Stomach (tissue), 9 donors: ENCODE measurements around the gene C18orf63. TPM values are rescaled to one million over a fixed set of nuclear protein-coding genes. Genes with fewer than 3 reads are reported as not detected.

Experiments
- DNase-seq, 2 donors: peaks; one replicate each; pipeline versions ENCODE4 v3.0.0 to v3.0.0-alpha.2; 2013 to 2019
- H3K27ac ChIP-seq, 5 donors: fragments of 200-600 bp in 4 of 5; sonication (generic) in 4 of 5; one replicate each; pipeline ENCODE4 v1.5.1; 2013 to 2019; ENCODE audit warnings: mild to moderate bottlenecking in 1 of 5, moderate library complexity in 1 of 5
- H3K27me3 ChIP-seq, 3 donors: fragments of 200-600 bp; sonication (generic); one replicate each; pipeline ENCODE4 v1.5.1; 2017 to 2019; ENCODE audit warnings: mixed run types in 1 of 3
- H3K36me3 ChIP-seq, 4 donors: fragments of 200-600 bp; sonication (generic); 1 replicate in 3 of 4; 2 replicates in 1 of 4; pipeline ENCODE4 v1.5.1; 2016 to 2019
- H3K4me1 ChIP-seq, 4 donors: fragments of 200-600 bp; sonication (generic); one replicate each; pipeline ENCODE4 v1.5.1; 2016 to 2019
- H3K4me3 ChIP-seq, 4 donors: fragments of 200-600 bp; sonication (generic) in 3 of 4; one replicate each; pipeline ENCODE4 v1.5.1; 2016 to 2019; ENCODE audit warnings: mild to moderate bottlenecking in 1 of 4
- H3K9me3 ChIP-seq, 4 donors: fragments of 200-600 bp; sonication (generic); one replicate each; pipeline ENCODE4 v1.5.1; 2016 to 2019
- CTCF ChIP-seq, 7 experiments: fragments of 450-650 bp in 4 of 7; fragments of 200-600 bp in 3 of 7; sonication (generic) in 3 of 7; IDR thresholded peaks; one replicate each; pipeline ENCODE4 v1.5.1; 2016 to 2019; ENCODE audit warnings: antibody characterized with exemption in 7 of 7, control low read depth in 2 of 7, mild to moderate bottlenecking in 1 of 7
- EP300 ChIP-seq: sonication (generic); formaldehyde crosslinking; IDR thresholded peaks from one replicate; pipeline ENCODE4 v1.6.1; 2017; ENCODE audit warnings: antibody characterized with exemption
- POLR2A ChIP-seq, 4 donors: fragments of 450-650 bp; IDR thresholded peaks; one replicate each; pipeline ENCODE4 v1.6.1; 2016; ENCODE audit warnings: antibody characterized with exemption in 4 of 4, control low read depth in 2 of 4, mild to moderate bottlenecking in 1 of 4, moderate library complexity in 1 of 4
- POLR2AphosphoS5 ChIP-seq, 3 donors: sonication (generic); formaldehyde crosslinking; IDR thresholded peaks; one replicate each; pipeline ENCODE4 v1.6.1; 2016; ENCODE audit warnings: antibody characterized with exemption in 3 of 3
- WGBS, 5 donors: extraction: QIAGEN DNeasy Blood & Tissue Kit in 3 of 5; methylation state at CpG; one replicate each; pipeline versions ENCODE4 v1.1.5 to v1.1.7; 2013 to 2018; 5-methylcytosine and 5-hydroxymethylcytosine counted together
- intact Hi-C: fragments of 100-400 bp; cut with DNase I; formaldehyde crosslinking; loops from one replicate; pipeline ENCODE4 v1.15.1; 2023; ENCODE audit warnings: low total_unique reads
- polyA plus RNA-seq, 3 donors: library from polyadenylated mRNA; stranded (reverse); fragments of 200-250 nt; gene quantifications; one replicate each; pipeline ENCODE4 v1.2.3, GENCODE V29; 2013
- total RNA-seq, 5 donors: library from RNA; depleted of rRNA; stranded (reverse); fragments of >200 nt; gene quantifications; one replicate each; pipeline versions ENCODE4 v1.1.0 to v1.2.3, GENCODE V29; 2014 to 2016
- donor health status: healthy with polysubstance abuse.
- donor health status: Bipolar disorder and iron deficiency.
- donor health status: healthy.

C18orf63 gene
- total and polyA plus RNA-seq, 8 donors = not detected

GRCh38 chr18:74281011-74281979 lies 34.3 kb upstream of the C18orf63 start:
- intact Hi-C loops = no loop called here
- Histone ChIP-seq H3K9me3 (no peaks in the 10 kb centered on the region), H3K27me3 (no peaks in the 10 kb centered on the region), H3K4me1 (peaks cover 63 to 89% (median 68%) of the 10 kb centered on the region in 4 donors), H3K36me3 (peaks cover 0 to 10% (median 0%) of the 10 kb centered on the region in 4 donors), H3K27ac (peak overlapping the region; percentile 63 to 92 (median 84)), H3K4me3 (no peak overlapping the region)
- TF ChIP-seq POLR2A (IDR thresholded peaks at IDR 0.05) = no peak
- WGBS, 5 donors = 45 to 70% (median 60%) methylated on average over 4 of the region's 4 CpGs
- peak in 1 of 2 donors; percentile 47 for DNase-seq

- intact Hi-C loops = no loop called here
- H3K27ac ChIP-seq = peak overlapping the region; percentile 63 to 92 (median 84)
- WGBS, 5 donors = 25 to 51% (median 39%) methylated on average over 12 of the region's 12 CpGs
- H3K9me3 ChIP-seq = no peaks in the 10 kb centered on the region
- H3K4me1 ChIP-seq = peaks cover 68 to 89% (median 71%) of the 10 kb centered on the region in 4 donors
- H3K27me3 ChIP-seq = no peaks in the 10 kb centered on the region
- DNase-seq = peak in 1 of 2 donors; percentile 74
- H3K4me3 ChIP-seq = peak overlapping the region in 1 of 4 donors; percentile 20
- peaks cover 0 to 10% (median 0%) of the 10 kb centered on the region in 4 donors for H3K36me3 ChIP-seq
- peak in 1 of 3 donors; percentile 6 for TF ChIP-seq POLR2AphosphoS5 (IDR thresholded peaks at IDR 0.05)
- TF ChIP-seq POLR2A (IDR thresholded peaks at IDR 0.05) = no peak
- no peak for TF ChIP-seq CTCF (IDR thresholded peaks at IDR 0.05)
- no peak for TF ChIP-seq EP300
These were observed 33.5 kb upstream of the C18orf63 start for GRCh38 chr18:74281980-74282754.

- peak overlapping the region in 1 of 4 donors; percentile 20 for H3K4me3 ChIP-seq
- intact Hi-C loops = no loop called here
- peak overlapping the region; percentile 63 to 92 (median 84) for H3K27ac ChIP-seq
These were observed 32.7 kb upstream of the C18orf63 start for GRCh38 chr18:74282755-74283554.

GRCh38 chr18:74283646-74284045 lies 32.0 kb upstream of the C18orf63 start:
- intact Hi-C loops = no loop called here
- no peak for TF ChIP-seq CTCF (IDR thresholded peaks at IDR 0.05)
- TF ChIP-seq EP300 = no peak
- TF ChIP-seq POLR2A (IDR thresholded peaks at IDR 0.05) = no peak
- TF ChIP-seq POLR2AphosphoS5 (IDR thresholded peaks at IDR 0.05) = no peak

More at GRCh38 chr18:74282755-74283554, 32.7 kb upstream of the C18orf63 start:
- 37 to 62% (median 43%) methylated on average over 10 of the region's 10 CpGs for whole genome bisulfite sequencing, 5 donors
- Histone ChIP-seq H3K36me3 (peaks cover 0 to 3% (median 0%) of the 10 kb centered on the region in 4 donors), H3K27me3 (no peaks in the 10 kb centered on the region), H3K9me3 (no peaks in the 10 kb centered on the region), H3K4me1 (peaks cover 69 to 89% (median 74%) of the 10 kb centered on the region in 4 donors)
- no peak for TF ChIP-seq CTCF (IDR thresholded peaks at IDR 0.05)
- TF ChIP-seq EP300 = no peak
- DNase-seq = no peak

More at GRCh38 chr18:74283646-74284045, 32.0 kb upstream of the C18orf63 start:
- Histone ChIP-seq H3K4me1 (peaks cover 66 to 89% (median 74%) of the 10 kb centered on the region in 4 donors), H3K27ac (peak overlapping the region; percentile 80 to 92 (median 85)), H3K4me3 (peak overlapping the region in 1 of 4 donors; percentile 20), H3K27me3 (no peaks in the 10 kb centered on the region), H3K9me3 (no peaks in the 10 kb centered on the region), H3K36me3 (no peaks in the 10 kb centered on the region)
- no peak for DNase-seq
- WGBS, 5 donors = 32 to 79% (median 53%) methylated on average over 10 of the region's 10 CpGs
